GM19099 (cell line): Measurements from ENCODE around the gene DNAJB5.

Source experiments
- POLR2A ChIP-seq: IDR thresholded peaks from 3 replicates; pipeline ENCODE4 v1.6.1; 2011; ENCODE audit warnings: low read depth; ENCODE audit not compliant: insufficient read length; ENCODE audit errors: extremely low read depth

DNAJB5 gene

DNA sequence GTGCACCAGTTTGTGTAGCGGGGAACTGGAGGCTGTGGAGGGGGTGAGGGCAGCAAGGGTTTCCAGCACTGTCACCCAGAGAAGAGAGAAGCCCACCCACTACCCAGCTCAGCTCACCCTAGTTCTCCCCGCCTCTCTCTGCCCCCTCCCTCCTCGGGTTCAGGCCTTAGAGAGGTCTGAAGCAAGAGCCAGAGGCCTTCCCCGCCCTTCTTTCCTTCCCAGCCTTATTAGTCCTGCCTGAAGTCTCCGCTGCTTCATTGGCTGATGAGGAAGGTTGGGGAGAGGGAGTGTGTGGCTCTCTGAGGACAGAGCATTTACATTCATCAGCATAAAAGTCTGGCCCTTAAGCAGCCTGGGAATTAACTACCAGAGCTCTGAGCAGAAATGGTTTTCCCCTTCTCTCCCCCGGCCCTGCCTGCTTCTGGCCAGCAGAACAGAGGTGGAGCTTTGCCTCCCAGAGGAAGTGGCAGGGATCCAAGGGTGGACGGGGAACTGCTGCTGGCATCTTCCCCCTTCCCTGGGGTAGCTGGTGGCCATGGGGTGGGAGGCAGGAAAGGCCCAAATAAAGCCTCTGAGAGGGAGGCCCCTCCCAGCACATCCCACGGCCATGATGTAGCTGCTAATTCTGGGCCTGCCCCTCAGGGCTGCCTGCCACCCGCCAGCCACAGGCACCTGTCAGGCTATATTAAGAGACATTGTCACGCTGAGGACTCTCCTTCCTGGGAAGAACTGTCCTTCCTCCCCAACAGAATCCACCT is 4.1 kb downstream of the DNAJB5 start:
- TF ChIP-seq POLR2A, result no peak

DNA sequence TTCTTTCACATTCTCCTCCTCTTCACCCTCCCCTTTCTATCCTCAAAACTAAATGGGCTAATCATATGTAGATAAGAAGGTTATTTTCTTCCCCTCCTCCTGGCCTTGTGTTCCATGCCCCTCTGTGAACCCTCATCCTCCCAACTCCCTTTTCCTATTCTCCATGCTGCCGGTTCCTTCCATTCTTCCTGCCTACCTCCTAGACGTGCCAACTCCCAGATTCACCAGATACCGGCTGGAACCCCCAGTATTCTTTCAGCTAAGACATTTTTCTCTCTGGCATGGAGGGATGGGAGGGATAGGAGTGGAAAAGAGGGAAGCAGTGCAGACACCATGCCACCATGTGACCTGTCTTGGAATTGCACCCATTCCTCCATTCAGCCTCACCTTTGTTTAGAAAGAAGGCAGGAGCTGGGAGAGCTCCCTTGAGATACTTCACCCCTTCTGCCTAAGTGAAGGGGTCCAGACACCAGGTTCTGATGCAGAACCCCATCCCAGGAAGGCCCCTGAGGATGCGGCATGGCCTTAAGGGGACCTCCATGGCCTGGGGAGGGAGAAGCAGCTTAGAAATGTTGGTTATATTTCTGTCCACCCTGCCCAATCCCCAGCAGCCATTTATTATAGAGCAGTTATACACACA is 4.8 kb downstream of the DNAJB5 start:
- TF ChIP-seq POLR2A, result no peak

DNA sequence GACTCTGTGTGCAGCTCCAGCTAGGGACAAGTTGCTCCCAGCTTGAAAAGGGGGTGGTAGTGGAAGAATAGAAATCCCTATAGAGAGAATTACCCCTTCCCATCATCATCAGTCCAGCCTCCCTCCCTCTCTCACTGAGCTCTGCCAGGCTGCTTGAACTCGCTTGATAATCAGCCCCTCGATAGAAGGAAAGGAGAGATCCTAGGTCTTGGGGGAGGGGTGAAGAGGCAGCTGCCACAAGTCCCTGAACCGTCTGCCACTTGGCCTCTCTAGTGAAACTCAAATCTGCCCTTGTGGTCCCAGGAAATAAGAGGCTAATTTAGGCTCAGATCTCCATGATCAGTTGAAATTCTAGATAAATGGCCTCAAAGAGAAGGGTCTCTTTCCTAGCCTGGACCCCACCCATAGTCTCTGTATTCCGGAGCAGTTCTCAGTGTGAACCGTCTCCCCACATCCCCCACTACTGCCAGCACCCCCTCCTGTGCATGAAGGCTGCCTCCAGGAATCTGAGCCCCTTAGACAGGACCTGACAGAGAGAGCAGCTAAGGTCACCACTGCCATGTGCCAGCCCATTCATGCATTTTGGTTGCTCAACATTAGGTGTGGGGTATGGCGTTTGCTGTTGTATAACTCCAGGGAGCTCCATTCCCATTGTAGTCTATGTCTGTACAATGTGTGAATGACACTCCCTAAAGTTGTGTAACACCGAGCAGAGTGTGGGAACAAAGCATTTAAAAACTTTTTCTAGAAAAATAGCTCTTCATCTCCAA is 5.5 kb downstream of the DNAJB5 start:
- no peak for TF ChIP-seq POLR2A

DNA sequence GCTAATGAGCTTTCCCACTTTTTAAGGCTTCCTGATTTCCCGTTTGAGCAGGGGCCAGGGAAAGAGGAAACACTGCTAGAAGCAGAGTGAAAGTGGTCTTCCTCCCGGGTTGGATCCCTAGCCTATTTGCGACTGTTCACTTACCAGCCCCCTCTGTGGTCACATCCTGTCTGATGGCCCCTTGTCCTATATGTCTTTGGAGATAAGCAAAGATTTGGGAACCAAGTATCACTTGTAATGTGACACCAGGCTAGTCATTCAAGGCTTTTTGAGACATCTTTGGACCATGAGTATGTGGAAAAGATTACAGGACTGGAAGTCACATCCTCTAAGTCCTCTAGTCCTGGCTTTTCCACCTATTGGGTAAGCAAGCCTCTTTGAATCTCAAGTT is 6.1 kb downstream of the DNAJB5 start:
- no peak for TF ChIP-seq POLR2A

DNA sequence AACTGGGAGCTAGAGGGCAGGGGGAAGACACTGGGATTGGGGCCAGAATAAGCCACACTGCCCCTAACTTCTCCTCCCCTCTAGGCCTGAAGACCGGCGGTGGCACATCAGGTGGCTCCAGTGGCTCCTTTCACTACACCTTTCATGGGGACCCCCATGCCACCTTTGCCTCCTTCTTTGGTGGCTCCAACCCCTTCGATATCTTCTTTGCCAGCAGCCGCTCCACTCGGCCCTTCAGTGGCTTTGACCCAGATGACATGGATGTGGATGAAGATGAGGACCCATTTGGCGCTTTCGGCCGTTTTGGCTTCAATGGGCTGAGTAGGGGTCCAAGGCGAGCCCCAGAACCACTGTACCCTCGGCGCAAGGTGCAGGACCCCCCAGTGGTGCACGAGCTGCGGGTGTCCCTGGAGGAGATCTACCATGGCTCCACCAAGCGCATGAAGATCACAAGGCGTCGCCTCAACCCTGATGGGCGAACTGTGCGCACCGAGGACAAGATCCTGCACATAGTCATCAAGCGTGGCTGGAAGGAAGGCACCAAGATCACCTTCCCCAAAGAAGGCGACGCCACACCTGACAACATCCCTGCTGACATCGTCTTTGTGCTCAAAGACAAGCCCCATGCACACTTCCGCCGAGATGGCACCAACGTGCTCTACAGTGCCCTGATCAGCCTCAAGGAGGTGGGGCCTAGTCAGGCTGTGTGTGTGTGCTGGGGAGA is 6.8 kb downstream of the DNAJB5 start:
- TF ChIP-seq POLR2A, result no peak

DNA sequence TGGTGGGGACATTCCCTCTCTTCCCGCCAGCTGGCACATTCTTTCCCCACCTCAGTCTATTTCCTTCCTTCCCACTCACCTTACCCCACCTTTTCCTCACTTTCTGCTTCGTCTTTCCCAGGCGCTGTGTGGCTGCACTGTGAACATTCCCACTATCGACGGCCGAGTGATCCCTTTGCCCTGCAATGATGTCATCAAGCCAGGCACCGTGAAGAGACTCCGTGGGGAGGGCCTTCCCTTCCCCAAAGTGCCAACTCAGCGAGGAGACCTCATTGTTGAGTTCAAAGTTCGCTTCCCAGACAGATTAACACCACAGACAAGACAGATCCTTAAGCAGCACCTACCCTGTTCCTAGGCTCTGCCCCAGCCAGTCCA is 7.3 kb downstream of the DNAJB5 start:
- no peak for TF ChIP-seq POLR2A

DNA sequence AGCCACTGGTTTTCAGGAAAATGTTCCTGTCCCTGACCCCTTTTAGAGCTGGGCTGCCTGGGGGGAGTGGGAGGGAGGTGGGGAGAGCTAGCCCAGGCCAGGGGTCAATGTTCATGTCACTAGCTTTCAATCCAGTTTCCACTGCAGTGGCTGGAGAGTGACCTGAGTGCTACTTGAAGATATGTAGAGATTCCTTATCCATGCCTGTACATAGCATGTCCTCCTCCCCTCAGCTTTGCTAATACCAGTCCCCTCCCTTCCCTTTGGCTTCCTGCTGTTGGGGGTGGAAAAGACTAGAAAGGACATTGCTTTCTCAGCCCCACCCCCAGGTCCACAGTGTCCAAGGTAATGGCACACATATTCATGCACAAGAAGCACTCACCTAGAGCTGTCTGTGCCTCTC is 7.8 kb downstream of the DNAJB5 start:
- no peak for TF ChIP-seq POLR2A

DNA sequence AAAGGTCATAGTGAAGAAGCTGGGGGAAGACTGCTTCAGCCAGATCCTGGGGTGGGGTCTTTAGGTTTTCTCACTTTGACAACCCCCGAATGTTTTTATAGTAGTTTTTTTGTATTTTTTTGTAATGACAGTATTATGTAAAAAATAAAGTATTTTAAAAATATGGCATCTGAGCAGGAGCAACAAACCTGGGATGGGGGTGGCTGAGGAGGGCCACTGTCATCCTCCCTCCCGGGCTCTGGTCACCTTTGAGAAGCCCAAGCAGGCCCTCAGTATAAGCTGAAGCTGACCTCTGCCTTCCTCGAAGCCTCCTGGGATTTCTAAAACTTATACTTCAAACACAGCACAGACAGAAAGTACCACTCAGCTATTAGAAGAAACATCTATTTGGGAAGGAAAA is 8.7 kb downstream of the DNAJB5 start:
- no peak for TF ChIP-seq POLR2A

DNA sequence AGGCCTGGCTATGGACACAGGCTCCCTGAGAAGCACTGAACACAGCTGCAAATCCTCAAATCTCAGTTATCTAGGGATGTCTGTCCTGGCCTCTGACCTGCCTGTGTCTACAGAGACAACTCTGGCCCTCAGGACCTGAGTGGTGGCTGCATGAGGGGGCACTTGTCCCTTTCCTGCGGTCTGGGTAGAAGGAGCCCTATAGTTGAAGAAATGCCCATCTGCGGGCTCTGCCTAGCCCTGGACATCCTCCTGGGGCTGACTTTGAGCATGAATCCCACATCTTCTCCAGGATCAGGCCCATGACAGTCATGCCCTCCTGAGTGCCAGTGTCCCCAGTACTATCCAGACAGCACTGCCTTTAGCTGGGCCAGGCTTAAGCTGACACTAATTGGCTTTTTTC is 10.0 kb downstream of the DNAJB5 start:
- no peak for TF ChIP-seq POLR2A

DNA sequence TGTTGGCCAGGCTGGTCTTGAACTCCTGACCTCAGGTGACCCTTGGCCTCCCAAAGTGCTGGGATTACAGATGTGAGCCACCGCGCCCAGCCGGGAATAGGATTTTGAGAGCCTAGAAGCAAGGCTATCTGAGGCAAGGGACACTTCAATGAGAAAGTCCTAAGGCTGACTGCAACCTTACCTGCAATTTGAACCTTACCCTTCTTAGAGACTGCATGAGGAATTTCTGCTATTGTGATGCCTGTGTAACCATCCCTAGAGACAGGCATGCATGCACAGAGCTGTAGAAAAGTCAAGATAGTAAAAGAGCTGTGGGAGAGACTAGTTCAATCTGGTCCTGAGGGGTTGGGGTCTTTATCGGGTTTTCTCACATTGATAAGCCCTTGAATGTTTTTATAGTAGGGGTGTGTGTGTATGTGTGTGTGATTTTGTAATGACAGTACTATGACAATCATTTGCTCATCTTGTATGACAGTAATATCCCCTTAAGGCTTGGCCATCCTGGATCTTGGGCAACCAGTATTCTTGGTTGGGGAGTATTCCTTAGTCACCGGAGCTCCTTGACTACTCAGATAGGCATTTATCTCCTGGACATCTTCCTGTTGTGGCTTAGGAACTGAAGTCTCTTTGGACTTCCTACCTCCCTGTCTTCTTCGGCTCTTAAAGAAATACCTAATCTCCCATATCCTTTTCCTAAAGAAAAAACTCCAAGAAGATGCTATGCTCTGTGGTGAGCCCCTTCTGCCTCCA is 11.2 kb downstream of the DNAJB5 start:
- TF ChIP-seq POLR2A, result no peak

DNA sequence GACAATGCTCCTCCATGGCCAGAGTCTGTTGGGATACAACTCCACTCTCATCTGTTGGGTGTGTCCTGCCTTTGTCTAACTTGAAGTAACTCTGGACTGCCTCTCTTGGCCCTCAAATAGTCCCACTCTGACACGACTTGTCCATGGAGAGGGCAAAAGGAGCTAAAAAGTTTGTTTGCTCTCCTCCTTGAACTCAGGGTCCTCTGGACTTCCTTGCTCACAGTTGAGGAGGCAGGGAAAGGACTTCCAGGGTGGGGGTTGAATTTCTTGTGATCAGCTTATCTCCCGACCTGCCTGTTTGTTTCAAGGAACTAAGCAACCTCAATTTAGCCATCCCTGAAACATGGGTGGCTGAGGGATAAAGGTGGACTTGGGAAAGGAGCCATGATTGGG is 11.7 kb downstream of the DNAJB5 start:
- no peak for TF ChIP-seq POLR2A

DNA sequence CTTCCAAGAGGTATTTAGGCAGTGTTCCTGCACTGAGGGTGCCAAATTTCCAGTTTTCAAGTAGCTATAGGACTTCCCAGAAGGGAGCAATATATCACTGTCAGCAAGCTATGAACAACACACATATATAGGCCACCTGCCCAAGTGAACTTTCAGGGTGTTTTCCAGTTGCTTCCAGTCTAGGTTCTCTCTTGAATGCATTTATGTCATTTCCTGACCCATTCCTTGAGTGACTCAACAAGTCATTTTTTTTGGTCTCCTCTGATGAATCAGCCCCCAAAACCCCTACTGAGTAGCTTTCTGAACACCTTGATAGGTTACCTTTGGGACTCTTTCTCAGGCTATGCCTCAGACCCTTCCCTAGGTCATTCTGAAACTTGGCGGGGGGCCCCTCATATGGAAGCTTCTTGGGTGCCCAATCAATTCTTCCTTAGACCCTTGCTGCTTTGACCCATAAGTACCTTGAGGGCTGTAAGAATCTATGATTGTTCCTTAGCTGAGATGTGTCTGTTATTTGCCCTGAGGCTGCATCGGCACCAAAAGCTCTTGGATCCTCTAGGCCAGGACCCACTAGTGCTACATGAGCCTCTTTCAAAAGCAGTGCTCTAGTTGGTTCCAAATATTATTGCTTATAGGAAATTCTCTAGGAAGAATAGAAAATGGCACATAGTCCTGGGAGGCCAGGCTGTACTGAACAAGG is 12.4 kb downstream of the DNAJB5 start:
- TF ChIP-seq POLR2A, result no peak

DNA sequence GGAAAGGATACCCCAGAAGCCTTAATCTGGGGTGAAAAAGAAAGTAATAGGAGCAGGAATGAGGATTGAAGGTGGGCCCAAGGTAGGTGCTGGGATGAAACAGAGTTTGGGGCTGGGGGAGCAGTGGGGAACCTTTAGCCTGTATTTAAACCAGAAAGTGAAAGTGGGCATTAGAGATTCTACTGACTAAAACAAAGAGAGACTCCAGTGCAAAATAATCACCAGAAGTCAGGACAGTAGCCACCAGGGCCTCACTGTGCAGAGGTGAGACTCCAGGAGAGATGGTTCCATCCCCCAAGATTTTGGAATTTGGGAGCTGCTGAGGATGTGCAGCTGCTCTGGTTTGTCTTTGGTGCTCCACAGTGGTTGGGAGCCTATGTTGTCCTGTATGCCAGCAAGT is 13.1 kb downstream of the DNAJB5 start:
- no peak for TF ChIP-seq POLR2A

DNA sequence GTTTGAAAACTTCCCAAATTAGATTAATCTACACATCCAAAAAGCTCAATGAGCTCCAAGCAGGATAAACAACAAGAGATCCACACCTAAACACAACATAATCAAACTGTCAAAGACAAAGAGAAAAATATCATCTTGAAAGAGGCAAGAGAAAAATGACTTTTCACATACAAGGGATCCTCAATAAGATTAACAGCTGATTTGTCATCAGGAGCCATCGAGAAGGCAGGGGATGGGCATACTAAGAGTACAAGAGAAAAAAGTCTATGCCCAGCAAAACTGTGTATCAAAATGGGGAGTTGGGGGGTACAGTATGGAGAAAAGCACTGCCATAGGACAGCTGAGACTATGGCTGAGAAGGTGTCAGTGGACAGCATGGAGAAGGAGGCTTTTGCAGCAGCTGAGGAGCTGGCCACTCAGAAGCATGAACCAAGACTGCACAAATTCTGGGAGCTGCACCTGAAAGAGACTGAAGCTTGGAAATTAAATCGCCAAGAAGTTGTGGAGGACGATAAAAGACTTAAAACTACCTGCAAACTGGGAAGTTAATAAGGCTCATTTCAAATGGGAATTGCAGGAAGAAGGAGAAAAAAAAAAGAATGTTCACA is 20.9 kb downstream of the DNAJB5 start:
- no peak for TF ChIP-seq POLR2A
